IPS DF 4.7 (cell line): Measurements from ENCODE around the gene DIPK2A.

Experiments used
- DNase-seq: peaks from one replicate; pipeline ENCODE4 v3.0.0-alpha.2; 2013; ENCODE audit warnings: low spot score; ENCODE audit errors: extremely low read depth

DIPK2A gene

GRCh38 chr3:143971359-143972154, at the start of gene DIPK2A:
Gene DIPK2A (plus strand): TSS chr3:143971823. CDS start chr3:143972333, 510 bp downstream.
- DNase-seq: peak; percentile 62

GRCh38 chr3:143924522-143925285, 46.9 kb upstream of the DIPK2A start:
- no peak for DNase-seq

GRCh38 chr3:143928056-143928455, 43.6 kb upstream of the DIPK2A start:
- no peak for DNase-seq

DNA sequence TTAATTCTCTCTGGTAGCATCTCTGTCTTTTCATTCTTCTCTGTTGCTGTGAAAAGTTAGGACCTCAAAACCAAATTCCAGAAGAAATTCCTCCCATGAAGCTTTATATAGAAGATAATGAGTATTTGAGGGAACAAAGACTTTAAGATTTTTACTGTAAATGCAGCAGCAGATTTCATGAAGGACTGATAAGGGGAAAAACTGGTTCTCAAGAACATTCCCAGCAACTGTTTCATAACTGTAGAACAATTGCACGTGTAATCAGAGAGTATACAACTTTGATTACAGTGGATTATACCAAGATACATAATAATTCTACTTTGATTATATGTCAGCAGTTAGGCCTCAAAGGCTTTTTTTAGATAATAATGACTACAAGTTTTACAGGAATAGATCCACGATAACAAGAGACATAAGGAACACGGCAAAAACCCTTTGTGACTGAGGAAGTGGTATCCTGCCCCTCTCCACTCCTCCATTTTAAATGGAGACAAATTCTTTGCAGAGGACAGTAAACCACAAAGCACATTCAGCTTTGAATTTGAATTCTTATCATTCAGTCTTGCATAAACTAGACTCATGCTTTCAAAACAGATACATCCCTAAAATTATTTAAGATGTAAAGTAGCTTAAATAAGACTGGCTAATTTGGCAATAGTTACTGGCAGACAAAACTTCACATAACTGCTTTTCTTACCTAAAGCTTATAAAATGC, 42.9 kb upstream of the DIPK2A start:
- DNase-seq: no peak

DNA sequence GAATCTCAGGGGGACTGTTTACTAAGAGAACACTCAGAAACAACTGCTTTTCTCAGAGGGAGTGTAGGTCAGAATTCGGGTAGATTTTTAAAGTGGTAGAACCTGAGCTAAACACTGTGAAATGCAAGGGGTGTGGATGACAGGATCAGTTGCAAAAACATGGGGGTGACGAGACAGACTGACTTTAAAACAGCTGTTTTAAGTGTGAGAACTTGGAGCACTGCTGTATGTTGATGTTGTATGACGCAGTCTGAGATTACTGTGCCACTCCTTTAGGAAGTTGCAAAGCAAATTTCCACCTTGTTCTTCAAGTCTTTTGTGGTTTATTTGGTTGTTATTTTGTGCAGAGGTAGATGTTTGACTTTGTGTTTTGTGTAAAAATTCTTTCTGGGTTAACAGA, 36.8 kb upstream of the DIPK2A start:
- DNase-seq: no peak

DNA sequence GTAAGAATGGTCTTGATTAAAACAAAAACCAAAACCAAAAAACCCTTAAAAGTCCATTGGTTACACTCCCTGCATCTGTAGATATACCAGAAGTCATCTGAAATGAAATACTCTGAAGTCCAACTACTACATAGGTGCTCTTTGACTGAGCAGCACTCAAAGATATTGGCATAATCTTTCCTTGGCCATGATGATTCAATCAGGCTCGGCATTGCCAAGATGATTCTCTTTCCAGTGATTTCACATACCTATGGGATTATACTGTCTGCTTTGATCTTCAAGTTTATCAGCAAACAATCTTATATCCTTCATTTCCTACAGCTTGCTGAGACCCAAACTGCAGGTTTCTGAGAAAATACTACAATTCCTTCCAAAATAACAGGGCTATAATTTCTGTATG, 35.9 kb upstream of the DIPK2A start:
- no peak for DNase-seq

GRCh38 chr3:143950810-143951209, 20.8 kb upstream of the DIPK2A start:
- DNase-seq: no peak

DNA sequence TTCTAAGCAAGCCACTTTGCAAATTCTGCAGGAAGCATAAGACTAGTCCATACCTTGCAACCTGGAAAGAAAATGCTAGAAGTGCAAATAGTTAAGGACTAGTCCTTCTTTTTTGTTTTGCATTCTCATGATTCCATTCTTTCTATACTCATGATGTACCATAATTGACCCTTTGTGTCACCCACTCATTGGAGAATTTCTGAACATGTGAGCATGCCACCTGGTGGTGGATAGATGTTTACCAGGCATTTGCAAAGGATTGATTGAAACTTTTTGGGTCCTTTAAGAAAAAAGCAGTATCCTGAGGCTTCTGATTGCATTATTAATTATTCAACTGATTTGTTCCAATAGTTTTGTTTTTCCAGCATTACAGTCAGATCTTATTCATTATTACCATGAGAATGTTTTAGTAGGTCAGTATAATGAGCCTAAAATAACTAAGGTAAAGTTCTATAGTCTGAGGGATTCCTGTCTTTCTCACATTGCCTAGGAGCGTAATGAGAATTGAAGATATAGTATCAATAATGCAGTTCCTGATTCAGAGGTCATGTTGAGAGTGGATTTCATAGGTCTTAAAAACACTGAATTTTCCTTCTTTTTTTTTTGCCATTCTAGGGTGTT, 20.2 kb upstream of the DIPK2A start:
- DNase-seq: no peak

- no peak for DNase-seq
Observed at GRCh38 chr3:143952569-143953072, 19.0 kb upstream of the DIPK2A start.

- no peak for DNase-seq
Observed at GRCh38 chr3:143955113-143955512, 16.5 kb upstream of the DIPK2A start.

- DNase-seq: no peak
Observed at GRCh38 chr3:143956838-143957237, 14.8 kb upstream of the DIPK2A start.

DNA sequence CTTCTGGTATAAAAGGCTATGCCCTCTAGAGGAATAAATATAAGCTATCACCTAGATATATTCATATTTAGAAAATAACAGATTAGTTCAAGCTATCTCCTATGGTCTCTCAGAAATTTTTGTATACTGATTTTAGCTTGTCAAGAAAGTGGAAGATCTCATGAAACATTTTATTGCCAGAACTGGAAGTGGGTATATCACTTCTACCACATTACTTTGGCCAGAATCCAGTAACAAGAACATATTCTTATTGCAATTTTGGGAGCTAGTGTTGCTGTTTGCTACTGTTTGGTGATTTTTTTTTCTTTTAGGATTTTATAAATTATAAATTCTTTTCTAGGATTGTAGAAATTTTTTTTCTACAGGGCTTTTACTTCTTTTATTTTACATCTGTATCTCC, 14.2 kb upstream of the DIPK2A start:
- DNase-seq: no peak

- no peak for DNase-seq
Observed at GRCh38 chr3:143958966-143959365, 12.7 kb upstream of the DIPK2A start.

- DNase-seq: no peak
Observed at GRCh38 chr3:143961342-143961741, 10.3 kb upstream of the DIPK2A start.

DNA sequence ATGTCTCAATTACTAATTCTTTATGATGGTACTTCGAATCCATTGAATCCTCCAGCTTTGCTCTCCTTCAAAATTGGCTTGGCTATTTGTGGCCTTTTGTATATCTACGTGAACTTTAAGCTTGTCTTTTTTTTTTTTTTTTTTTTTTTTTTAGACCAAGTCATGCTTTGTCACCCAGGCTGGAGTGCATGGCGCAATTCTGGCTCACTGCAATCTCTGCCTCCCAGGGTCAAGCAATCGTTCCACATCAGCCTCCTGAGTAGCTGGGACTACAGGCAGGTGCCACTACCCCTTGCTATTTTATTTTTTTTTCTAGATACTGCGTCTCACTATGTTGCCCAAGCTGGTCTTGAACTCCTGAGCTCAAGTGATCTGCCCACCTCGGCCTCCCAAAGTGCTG, 7.7 kb upstream of the DIPK2A start:
- DNase-seq: no peak

- no peak for DNase-seq
Observed at GRCh38 chr3:143970773-143971358, 757 bp upstream of the DIPK2A start.

DNA sequence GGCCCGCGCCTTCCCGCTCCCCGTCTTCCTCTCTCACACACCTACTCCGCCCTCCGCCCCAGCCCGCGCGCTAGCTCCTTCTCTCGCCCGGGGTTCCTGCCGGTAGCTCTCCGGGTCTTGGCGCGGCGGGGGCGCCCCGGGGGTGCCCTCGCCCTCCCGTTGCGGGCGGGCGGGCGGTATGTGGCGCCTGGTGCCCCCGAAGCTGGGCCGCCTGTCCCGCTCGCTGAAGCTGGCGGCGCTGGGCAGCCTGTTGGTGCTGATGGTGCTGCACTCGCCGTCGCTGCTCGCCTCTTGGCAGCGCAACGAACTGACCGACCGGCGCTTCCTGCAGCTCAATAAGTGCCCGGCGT, 507 bp downstream of the DIPK2A start:
- no peak for DNase-seq

DNA sequence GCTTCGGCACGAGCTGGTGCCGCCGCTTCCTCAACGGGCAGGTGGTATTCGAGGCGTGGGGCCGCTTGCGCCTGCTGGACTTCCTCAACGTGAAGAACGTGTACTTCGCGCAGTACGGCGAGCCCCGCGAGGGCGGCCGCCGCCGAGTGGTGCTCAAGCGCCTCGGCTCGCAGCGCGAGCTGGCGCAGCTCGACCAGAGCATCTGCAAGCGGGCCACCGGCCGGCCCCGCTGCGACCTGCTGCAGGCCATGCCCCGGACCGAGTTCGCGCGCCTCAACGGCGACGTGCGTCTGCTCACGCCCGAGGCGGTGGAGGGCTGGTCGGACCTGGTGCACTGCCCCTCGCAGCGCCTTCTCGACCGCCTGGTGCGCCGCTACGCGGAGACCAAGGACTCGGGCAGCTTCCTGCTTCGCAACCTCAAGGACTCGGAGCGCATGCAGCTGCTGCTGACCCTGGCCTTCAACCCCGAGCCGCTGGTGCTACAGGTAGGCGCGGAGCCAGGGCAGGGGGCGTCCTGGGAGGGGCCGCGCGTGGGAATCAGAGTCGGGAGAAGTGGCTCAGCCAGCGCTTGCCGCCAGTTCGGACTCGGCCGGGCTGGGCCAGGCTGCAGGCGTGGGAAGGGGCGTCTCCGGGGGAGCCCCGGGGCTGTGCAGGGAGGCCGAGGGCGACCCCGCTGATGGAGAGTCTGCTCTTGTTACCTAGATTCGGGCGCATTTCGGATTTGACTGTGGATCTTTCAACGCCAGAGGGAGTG, 1.1 kb downstream of the DIPK2A start:
- peak; percentile 19 for DNase-seq

GRCh38 chr3:143973259-143974021, 1.8 kb downstream of the DIPK2A start:
- DNase-seq: peak; percentile 19
